Right ventricle myocardium superior (tissue), 1 donor: ENCODE measurements around the gene CCDC134. TPM values are rescaled to one million over a fixed set of nuclear protein-coding genes. Genes with fewer than 3 reads are reported as not detected.

Source experiments
- ATAC-seq: fragments of 200-7000 bp; cut with Tn5 transposase; one replicate; pipeline ENCODE4 v1.9.1; 2020; ENCODE audit warnings: mild to moderate bottlenecking; ENCODE audit not compliant: poor library complexity
- DNase-seq: peaks from one replicate; pipeline ENCODE4 v3.0.0-alpha.2; 2020
- intact Hi-C: fragments of 100-400 bp; cut with DNase I; formaldehyde crosslinking; loops from one replicate; pipeline ENCODE4 v1.11.2; 2022
- total RNA-seq: library from RNA; stranded (reverse); fragmentation: NEBNext Ultra II Directional; extraction: Animal tissue kit (Norgen Biotek cat#: 25700); gene quantifications from one replicate; pipeline ENCODE4 v1.2.1, GENCODE V29; 2021
- donor health status: DM: no; HTN: yes; CAD: no; lungs with severe emphysema.

CCDC134 gene
- total RNA-seq, 1 donor from 2014 or later: 4.0 TPM

DNA sequence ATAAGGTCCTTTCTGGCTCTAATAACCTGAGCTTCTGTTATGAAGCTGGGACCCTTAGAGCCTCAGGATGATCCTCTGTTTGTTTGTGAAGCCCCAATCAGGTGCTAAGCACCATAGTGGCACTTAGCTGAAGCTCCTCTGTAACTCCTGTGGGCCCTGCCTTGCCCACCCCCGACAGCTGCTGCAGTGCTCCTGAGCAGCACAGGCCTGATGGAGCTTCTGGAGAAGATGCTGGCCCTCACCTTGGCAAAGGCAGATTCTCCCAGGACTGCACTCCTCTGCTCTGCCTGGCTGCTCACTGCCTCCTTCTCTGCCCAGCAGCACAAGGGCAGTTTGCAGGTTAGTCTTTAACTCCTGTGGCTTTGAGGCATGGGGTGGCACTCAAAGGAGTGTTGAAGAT lies 19.0 kb upstream of the CCDC134 start:
- ATAC-seq (no peak), DNase-seq (no peak)
- intact Hi-C loops: no loop called here

GRCh38 chr22:41782316-41782715 lies 18.2 kb upstream of the CCDC134 start:
- no peak for DNase-seq
- ATAC-seq: no peak
- intact Hi-C loops: no loop called here

DNA sequence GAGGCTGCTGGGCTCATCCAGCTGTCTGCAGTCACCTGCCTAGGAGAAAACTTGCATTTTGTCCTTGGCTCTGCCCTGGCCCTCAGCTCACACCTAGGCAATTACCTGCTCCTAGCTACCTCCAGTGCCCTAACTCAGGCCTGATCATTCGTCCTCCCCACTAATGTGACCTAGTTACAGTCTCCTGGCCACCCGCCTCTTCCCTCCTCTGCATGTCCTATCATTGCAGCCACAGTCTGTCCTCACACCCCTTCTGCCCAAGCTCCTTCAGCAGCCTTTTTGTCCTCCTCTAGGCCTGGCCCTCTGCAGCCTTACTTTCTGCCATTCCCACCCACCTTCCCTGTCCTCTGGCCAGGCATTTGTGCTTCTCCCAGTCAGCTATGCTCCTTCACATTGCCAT lies 17.7 kb upstream of the CCDC134 start:
- intact Hi-C loops: no loop called here
- DNase-seq: no peak
- ATAC-seq: no peak

- ATAC-seq (no peak), DNase-seq (no peak)
- intact Hi-C loops: no loop called here
Observed at GRCh38 chr22:41787331-41787730, 13.1 kb upstream of the CCDC134 start.

GRCh38 chr22:41793871-41794270 lies 6.6 kb upstream of the CCDC134 start:
- intact Hi-C loops: no loop called here
- ATAC-seq: no peak
- no peak for DNase-seq

GRCh38 chr22:41798736-41799135 lies 1.7 kb upstream of the CCDC134 start:
- no peak for ATAC-seq
- intact Hi-C loops: no loop called here
- no peak for DNase-seq

DNA sequence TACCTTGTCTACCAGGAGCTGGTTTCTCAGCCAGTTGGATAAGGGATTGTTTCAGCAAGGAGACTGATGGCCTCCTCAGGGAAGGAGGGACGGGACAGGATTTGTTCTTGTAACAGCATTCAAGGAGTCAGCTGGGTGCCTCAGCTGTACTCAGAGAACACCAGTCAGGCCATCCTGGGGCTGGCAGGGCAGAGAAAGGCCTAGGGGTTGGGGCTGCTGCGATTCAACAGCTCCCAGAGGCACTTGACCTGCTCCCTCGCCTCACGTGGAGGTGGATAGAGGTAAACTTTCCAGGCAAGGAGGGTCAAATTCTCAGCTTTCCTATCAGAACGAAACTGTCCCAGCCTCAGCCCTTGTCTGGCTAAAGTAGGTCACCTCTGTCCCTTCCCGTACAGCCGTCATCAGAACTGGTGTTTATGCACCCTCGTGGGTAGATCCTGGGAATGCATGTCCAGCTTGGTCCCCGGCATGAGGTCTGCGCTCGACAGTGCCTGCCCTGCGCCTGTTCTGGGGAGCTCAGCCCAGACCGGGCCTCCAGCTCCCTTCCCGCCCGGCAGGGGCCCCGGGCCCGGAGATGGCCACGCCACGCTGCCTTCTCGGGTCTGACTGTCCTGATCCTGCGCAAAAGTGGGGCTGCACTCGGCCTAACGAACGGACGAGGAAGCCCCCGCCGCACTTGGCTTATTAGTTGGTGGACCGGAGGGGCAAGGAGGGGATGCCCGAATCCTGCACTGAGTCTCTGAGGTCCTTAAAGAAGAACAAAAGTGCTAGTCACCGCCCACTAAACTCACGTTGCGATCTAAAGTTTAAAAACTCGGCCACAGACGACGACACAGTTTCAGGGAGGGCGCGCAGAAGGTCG lies 762 bp upstream of the CCDC134 start:
- DNase-seq (peak; percentile 57), ATAC-seq (peak; percentile 73)
- intact Hi-C loops: no loop called here

GRCh38 chr22:41801147-41801819 lies 804 bp downstream of the CCDC134 start:
- intact Hi-C loops: no loop called here
- DNase-seq (no peak), ATAC-seq (no peak)

- intact Hi-C loops: no loop called here
- ATAC-seq: no peak
- DNase-seq: no peak
Observed at GRCh38 chr22:41801886-41802285, 1.4 kb downstream of the CCDC134 start.

- DNase-seq: no peak
- intact Hi-C loops: no loop called here
- ATAC-seq: no peak
Observed at GRCh38 chr22:41805639-41806038, 5.2 kb downstream of the CCDC134 start.

DNA sequence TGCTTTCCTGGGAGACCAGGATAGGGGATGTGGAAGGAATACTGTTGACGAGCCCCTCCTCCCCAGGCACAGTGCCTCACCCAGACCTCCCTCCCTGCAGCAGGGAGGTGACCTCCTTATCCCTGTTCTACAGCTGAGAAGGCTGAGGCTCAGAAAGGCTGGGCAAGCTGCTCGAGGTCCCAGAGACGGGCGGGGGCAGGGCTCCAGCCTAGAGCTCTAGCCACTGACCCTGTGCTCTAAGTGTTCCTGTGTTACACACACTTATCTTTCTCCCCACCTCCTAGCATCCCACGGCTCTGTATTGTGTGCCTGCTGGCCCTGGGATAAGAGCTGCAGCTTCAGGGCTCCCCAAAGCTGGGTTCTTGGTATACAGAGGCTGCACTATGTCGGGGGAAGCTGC lies 7.9 kb downstream of the CCDC134 start:
- ATAC-seq (no peak), DNase-seq (no peak)
- intact Hi-C loops: no loop called here

GRCh38 chr22:41810022-41810421 lies 9.5 kb downstream of the CCDC134 start:
- intact Hi-C loops: no loop called here
- ATAC-seq (no peak), DNase-seq (no peak)

- ATAC-seq (no peak), DNase-seq (no peak)
- intact Hi-C loops: no loop called here
Observed at GRCh38 chr22:41812805-41813545, 12.5 kb downstream of the CCDC134 start.

DNA sequence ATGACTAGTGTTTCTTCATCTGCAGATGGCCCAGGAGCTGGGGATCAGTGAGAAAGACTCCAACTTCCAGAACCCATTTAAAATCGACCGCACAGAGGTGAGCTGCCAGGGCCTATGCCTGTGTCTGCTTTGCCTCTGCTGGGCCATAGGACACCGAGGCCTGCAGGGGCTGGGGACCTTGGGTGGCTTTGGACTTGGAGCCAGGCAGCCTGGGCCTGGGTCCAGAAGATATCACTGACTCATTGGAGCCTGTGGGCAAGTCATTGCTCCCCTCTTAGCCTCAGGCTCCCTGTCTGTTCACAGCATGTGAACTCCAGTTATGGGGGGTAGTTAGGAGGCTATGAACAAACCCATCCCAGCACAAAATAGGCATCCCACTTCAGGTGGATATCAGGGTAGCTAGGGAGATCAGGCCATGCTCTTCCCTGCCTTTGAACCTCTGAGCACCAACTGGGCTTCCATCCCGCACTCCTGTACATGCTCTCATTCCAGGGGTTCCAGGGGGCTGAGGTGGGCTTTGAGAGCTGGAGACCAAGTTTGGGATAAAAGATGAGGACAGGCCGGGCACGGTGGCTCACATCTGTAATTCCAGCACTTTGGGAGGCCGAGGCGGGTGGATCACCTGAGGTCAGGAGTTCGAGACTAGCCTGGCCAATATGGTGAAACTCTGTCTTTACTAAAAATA lies 13.4 kb downstream of the CCDC134 start:
- intact Hi-C loops: no loop called here
- no peak for ATAC-seq

GRCh38 chr22:41815716-41816115 lies 15.2 kb downstream of the CCDC134 start:
- intact Hi-C loops: no loop called here
- ATAC-seq (no peak), DNase-seq (no peak)

More for the DNA sequence above, 13.4 kb downstream of the CCDC134 start:
- DNase-seq: no peak

- no peak for ATAC-seq
- no peak for DNase-seq
- intact Hi-C loops: no loop called here
Observed at GRCh38 chr22:41816241-41816640, 15.8 kb downstream of the CCDC134 start.

DNA sequence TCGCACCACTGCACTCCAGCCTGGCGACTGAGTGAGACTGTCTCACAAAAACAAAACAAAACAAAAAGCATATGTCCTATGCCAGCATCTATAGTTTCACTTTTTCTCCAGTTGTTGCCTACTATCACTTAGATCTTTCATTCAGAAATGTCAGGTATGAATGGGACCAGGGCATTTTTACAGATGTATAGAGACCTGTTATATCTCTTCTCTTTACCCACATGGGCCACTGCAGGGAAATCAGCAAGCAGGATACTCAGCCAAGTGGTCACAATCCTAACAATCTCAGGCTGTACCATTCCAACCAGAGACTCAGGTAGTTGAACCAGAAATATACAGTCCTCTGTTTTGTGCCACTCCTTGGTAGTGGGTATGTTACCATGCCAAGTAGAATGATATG lies 16.4 kb downstream of the CCDC134 start:
- DNase-seq (no peak), ATAC-seq (no peak)
- intact Hi-C loops: no loop called here

DNA sequence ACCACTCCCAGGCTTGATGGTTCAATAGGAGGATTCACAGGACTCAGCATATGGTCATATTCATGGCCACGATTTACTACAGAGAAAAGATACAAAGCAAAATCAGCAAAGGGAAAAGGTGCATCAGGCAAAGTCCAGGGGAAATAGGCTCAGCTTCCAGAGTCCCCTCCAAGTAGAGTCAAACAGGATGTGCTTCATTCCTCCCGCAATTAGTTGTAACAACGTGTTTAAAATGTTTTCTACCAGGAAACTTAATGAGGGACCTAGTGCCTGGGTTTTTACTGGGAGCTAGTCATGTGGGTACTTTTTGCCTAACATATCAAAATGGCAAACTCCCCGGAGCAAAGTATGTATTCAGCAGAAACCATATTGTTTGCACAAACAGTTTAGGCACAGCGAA lies 17.5 kb downstream of the CCDC134 start:
- ATAC-seq (no peak), DNase-seq (no peak)
- intact Hi-C loops: no loop called here

DNA sequence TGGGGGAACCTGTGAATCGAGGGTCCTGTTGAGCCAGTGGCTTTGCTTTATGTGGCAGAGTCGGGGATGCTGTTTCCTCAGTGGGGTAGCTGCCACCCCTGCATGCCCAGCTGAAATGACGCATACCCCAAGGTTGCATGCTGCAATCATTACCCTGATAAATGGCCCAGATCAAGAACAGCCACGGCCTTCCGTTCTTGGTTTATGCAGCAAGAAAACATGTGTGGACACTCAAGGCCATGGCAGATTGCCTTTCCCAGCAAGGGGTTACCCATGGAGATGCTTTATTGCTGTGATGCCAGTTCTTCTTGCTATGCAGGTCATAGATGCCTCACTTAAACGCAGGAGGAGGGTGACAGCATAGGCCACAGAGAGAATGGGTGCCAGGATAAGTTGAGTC lies 18.1 kb downstream of the CCDC134 start:
- DNase-seq (no peak), ATAC-seq (no peak)
- intact Hi-C loops: no loop called here
